Measurements from ENCODE around the gene POLD2.

- TF ChIP-seq, protein P1, sequence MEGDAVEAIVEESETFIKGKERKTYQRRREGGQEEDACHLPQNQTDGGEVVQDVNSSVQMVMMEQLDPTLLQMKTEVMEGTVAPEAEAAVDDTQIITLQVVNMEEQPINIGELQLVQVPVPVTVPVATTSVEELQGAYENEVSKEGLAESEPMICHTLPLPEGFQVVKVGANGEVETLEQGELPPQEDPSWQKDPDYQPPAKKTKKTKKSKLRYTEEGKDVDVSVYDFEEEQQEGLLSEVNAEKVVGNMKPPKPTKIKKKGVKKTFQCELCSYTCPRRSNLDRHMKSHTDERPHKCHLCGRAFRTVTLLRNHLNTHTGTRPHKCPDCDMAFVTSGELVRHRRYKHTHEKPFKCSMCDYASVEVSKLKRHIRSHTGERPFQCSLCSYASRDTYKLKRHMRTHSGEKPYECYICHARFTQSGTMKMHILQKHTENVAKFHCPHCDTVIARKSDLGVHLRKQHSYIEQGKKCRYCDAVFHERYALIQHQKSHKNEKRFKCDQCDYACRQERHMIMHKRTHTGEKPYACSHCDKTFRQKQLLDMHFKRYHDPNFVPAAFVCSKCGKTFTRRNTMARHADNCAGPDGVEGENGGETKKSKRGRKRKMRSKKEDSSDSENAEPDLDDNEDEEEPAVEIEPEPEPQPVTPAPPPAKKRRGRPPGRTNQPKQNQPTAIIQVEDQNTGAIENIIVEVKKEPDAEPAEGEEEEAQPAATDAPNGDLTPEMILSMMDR (IDR thresholded peaks at IDR 0.05): no peak
- TF ChIP-seq POLR2A (IDR thresholded peaks at IDR 0.05): no peak
Observed at GRCh38 chr7:44100458-44101302, 22.7 kb downstream of the POLD2 start.
